Liver (tissue), 3 donors: ENCODE data around the gene UBE3B.

ENCODE experiments used
- ATF3 ChIP-seq: IDR thresholded peaks from 2 replicates; pipeline ENCODE4 v1.6.1; 2016; ENCODE audit warnings: antibody characterized with exemption
- CTCF ChIP-seq: fragments of 150-350 bp; IDR thresholded peaks from 2 replicates; pipeline ENCODE4 v1.5.1; 2017; ENCODE audit warnings: improper control_type of control experiment, low read depth, low read length; ENCODE audit not compliant: missing input control
- GABPA ChIP-seq, 2 donors: IDR thresholded peaks in 1 of 2; conservative IDR thresholded peaks in 1 of 2; 2 replicates each; pipeline ENCODE4 v1.6.1; 2016; ENCODE audit warnings: antibody characterized with exemption in 2 of 2, mild to moderate bottlenecking in 1 of 2, moderate library complexity in 1 of 2
- JUND ChIP-seq, 2 donors: IDR thresholded peaks; 2 replicates each; pipeline ENCODE4 v1.6.1; 2016; ENCODE audit warnings: antibody characterized with exemption in 2 of 2
- MAX ChIP-seq: IDR thresholded peaks from 2 replicates; pipeline ENCODE4 v1.6.1; 2016; ENCODE audit warnings: antibody characterized with exemption
- RAD21 ChIP-seq, 2 donors: IDR thresholded peaks; 2 replicates each; pipeline ENCODE4 v1.6.1; 2016; ENCODE audit warnings: antibody characterized with exemption in 2 of 2, mild to moderate bottlenecking in 2 of 2
- REST ChIP-seq: IDR thresholded peaks from 2 replicates; pipeline ENCODE4 v1.6.1; 2016; ENCODE audit warnings: antibody characterized with exemption, mild to moderate bottlenecking
- RXRA ChIP-seq, 2 donors: IDR thresholded peaks; 2 replicates each; pipeline ENCODE4 v1.6.1; 2017 to 2018; ENCODE audit warnings: antibody characterized with exemption in 2 of 2, mild to moderate bottlenecking in 1 of 2
- SP1 ChIP-seq: IDR thresholded peaks from 2 replicates; pipeline ENCODE4 v1.6.1; 2018; ENCODE audit warnings: antibody characterized with exemption, mild to moderate bottlenecking
- TAF1 ChIP-seq: conservative IDR thresholded peaks from 2 replicates; pipeline ENCODE4 v1.6.1; 2016; ENCODE audit warnings: antibody characterized with exemption, mild to moderate bottlenecking
- YY1 ChIP-seq: IDR thresholded peaks from 2 replicates; pipeline ENCODE4 v1.6.1; 2016; ENCODE audit warnings: antibody characterized with exemption, mild to moderate bottlenecking
- ZBTB33 ChIP-seq: IDR thresholded peaks from 2 replicates; pipeline ENCODE4 v1.6.1; 2016; ENCODE audit warnings: antibody characterized with exemption
- donor health status: healthy.
- donor health status: healthy.

- TF ChIP-seq TAF1: no peak
- no peak for TF ChIP-seq CTCF
- TF ChIP-seq REST: no peak
- TF ChIP-seq ATF3: no peak
- TF ChIP-seq RAD21 (IDR thresholded peaks at IDR 0.05): no peak
- no peak for TF ChIP-seq SP1
- TF ChIP-seq YY1: no peak
- TF ChIP-seq MAX: no peak
- no peak for TF ChIP-seq RXRA (IDR thresholded peaks at IDR 0.05)
- TF ChIP-seq JUND (IDR thresholded peaks at IDR 0.05): no peak
- no peak for TF ChIP-seq GABPA (IDR thresholded peaks at IDR 0.05 in 1 of 2, conservative IDR thresholded peaks at IDR 0.05 in 1 of 2)
- no peak for TF ChIP-seq ZBTB33
Observed at GRCh38 chr12:109529691-109530640, 52.5 kb downstream of the UBE3B start.
